GM06990 (cell line): ENCODE results near the gene SCGB1C2.

Experiments used
- DNase-seq: peaks from one replicate; pipeline ENCODE4 v3.0.0-alpha.2; 2011; ENCODE audit not compliant: insufficient read length; ENCODE audit errors: extremely low read depth
- H3K27me3 ChIP-seq: replicated peaks from 2 replicates; pipeline ENCODE4 v1.6.0; 2011; ENCODE audit warnings: low read length; ENCODE audit not compliant: control insufficient read depth, insufficient read depth
- H3K36me3 ChIP-seq: 2 replicates; pipeline ENCODE4 v1.5.1; 2011; ENCODE audit warnings: low read length; ENCODE audit not compliant: control insufficient read depth, insufficient read depth
- H3K4me3 ChIP-seq: replicated peaks from 2 replicates; pipeline ENCODE4 v1.5.1; 2011; ENCODE audit warnings: low read depth, mild to moderate bottlenecking, control low read depth, low read length
- CTCF ChIP-seq: IDR thresholded peaks from 2 replicates; pipeline ENCODE4 v1.5.1; 2011; ENCODE audit warnings: low read length, control low read depth, mild to moderate bottlenecking, inconsistent platforms; ENCODE audit not compliant: insufficient read depth, poor library complexity, severe bottlenecking

SCGB1C2 gene

DNA sequence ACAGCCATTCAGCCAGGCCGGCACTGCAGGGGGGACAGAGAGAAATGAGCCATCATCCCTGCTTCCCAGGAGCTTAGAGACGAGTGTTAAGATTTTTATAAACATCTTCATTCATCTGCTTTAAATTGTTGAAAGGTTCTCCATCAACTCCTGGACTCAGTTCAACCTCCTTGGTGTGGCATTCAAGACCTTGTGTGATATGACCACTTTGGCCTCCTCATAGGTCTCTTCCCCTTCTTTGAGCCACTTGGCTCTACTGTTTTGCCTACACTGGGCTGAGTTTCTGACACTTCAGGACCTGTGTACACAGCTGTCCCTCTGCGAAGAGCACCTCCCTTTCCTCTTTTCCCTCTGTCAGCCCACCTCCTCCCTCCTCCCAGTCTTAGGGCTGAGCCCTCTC is 39.8 kb downstream of the SCGB1C2 start:
- Histone ChIP-seq H3K36me3 (no peaks in the 10 kb centered on the region), H3K27me3 (peaks cover 5% of the 10 kb centered on the region), H3K4me3 (no peak overlapping the region)
- no peak for DNase-seq
- TF ChIP-seq CTCF: no peak

DNA sequence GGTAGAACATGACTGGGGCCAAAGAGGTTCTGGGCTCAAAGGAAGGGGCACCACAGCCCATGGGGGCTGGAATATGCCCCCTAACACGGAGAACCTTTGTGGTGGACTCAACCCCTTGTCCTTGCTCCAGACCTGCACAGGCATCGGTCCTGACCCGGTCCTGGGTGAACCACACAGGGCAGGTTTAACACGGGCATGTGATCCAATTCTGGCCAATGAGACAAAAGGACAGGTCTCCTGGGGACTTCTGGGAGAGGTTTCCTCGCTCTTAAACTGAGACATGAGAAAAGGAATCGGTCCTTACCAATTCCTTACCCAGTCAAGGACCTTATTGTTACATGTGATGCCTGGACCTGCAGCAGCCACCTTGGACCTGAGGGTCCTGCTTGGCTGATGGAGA is 40.4 kb downstream of the SCGB1C2 start:
- Histone ChIP-seq H3K4me3 (no peak overlapping the region), H3K36me3 (no peaks in the 10 kb centered on the region), H3K27me3 (peaks cover 5% of the 10 kb centered on the region)
- no peak for DNase-seq
- no peak for TF ChIP-seq CTCF

GRCh38 chr17:178292-179065 is 41.1 kb downstream of the SCGB1C2 start:
- Histone ChIP-seq H3K27me3 (peaks cover 5% of the 10 kb centered on the region), H3K36me3 (no peaks in the 10 kb centered on the region), H3K4me3 (no peak overlapping the region)
- no peak for DNase-seq
- TF ChIP-seq CTCF: no peak

DNA sequence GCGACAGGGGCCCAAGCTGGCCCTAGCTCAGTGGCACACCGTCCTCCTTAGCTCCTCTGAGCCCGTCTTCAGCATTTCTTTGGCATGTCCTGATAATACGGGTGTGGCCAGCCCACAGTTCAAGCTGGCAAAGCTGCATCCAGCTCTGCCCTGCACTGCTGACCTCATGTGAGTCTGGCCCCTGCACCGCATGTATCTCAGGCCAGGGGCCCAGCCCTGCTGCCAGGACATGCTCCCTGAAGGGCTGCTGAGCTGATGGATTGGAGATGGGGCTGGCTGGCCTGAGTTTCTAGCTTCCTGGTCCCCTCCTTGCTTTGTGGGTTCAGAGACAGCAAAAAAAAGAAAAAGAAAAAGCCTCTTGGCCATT is 41.7 kb downstream of the SCGB1C2 start:
- no peak for TF ChIP-seq CTCF
- no peaks in the 10 kb centered on the region for H3K36me3 ChIP-seq
- DNase-seq: no peak
- peaks cover 5% of the 10 kb centered on the region for H3K27me3 ChIP-seq
- H3K4me3 ChIP-seq: no peak overlapping the region

GRCh38 chr17:179781-180380 is 42.5 kb downstream of the SCGB1C2 start:
- no peak for DNase-seq
- TF ChIP-seq CTCF: no peak
- Histone ChIP-seq H3K4me3 (no peak overlapping the region), H3K36me3 (no peaks in the 10 kb centered on the region), H3K27me3 (peaks cover 5% of the 10 kb centered on the region)
